ENCODE results near the gene CAMK1G. TPM values are rescaled to one million over a fixed set of nuclear protein-coding genes. Genes with fewer than 3 reads are reported as not detected.

Gene CAMK1G
- total and polyA plus RNA-seq, 9 of the 15 experiments (the other 6 are each of a cell fraction or from before 2014, with no cell fraction given), result not detected

DNA sequence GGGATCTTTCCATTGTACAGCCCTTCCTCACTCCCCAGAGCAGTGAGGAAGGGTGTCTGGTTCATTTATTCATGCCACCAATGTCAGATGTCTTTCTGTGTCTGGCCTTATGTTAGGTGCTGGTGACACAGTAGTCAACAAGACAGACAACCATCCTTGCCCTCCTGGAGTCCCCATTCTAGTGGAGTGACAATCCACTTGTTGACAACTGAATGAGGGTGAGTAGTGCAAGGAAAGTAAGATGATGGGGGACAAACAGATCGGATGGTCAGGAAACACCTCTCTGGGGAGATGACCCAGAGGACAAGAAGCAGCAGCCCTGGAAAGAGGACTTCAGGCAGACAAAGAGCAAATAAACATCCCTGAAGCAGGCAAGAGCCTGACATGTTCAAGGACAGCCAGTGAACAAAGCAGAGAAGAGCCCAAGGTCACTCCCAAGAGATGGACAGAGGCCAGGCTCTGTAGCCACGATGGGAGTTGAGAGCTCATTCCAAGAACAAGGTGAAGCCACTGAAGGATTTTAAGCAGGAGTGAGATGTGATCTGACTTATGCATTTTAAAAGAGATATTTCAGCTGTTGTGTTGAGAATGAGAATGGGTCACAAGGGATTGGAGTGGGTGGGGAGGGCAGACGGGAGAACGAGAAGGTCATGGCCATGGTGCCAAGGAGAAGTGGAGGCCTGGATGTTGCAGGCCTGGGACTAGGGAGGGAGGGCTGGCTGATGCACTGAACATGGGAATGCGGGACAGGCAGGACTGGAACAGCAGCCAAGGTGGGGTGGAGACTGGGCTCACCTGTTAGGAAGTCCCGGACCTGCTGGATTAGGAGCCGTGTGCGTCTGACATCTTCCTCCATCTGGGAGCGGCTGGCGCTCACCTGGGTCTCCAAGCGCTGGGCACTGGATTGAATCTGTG, 38.5 kb downstream of the CAMK1G start:
- no peak overlapping the region for H3K9ac ChIP-seq (ENCODE audit: insufficient read depth in 1 of 2, low read depth in 2 of 2, low read length in 2 of 2)
- no peaks in the 10 kb centered on the region for H3K9me1 ChIP-seq (ENCODE audit: control insufficient read depth, insufficient read depth, low read length)
- peaks cover 0 to 11% of the 10 kb centered on the region in 2 experiments; a peak in 1 of 5 replicates for H3K4me1 ChIP-seq (replicated peaks in 1 of 2; ENCODE audit: control insufficient read depth in 2 of 2, insufficient read depth in 2 of 2, low read length in 2 of 2)
- intact Hi-C loops (cut with micrococcal nuclease), result no loop called here
- no peak overlapping the region for H3K4me2 ChIP-seq (ENCODE audit: insufficient read depth, low read length)
- H3K4me3 ChIP-seq, result no peak overlapping the region
- TF ChIP-seq YBX1 (IDR thresholded peaks at IDR 0.05), result no peak
- TF ChIP-seq SMAD1 (IDR thresholded peaks at IDR 0.05; ENCODE audit: low read depth, low read length, partially characterized antibody), result no peak
- no peak for TF ChIP-seq RBFOX2 (IDR thresholded peaks at IDR 0.05; ENCODE audit: low read depth, low read length)
- TF ChIP-seq ZNF12 (CRISPR knock-in tag; IDR thresholded peaks at IDR 0.05), result no peak
- no peak for TF ChIP-seq PHB (CRISPR knock-in tag; IDR thresholded peaks at IDR 0.05)
- TF ChIP-seq ZNF23 (CRISPR knock-in tag; IDR thresholded peaks at IDR 0.05), result no peak
- TF ChIP-seq, protein P1, sequence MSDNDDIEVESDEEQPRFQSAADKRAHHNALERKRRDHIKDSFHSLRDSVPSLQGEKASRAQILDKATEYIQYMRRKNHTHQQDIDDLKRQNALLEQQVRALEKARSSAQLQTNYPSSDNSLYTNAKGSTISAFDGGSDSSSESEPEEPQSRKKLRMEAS (CRISPR knock-in tag; IDR thresholded peaks at IDR 0.05), result no peak
- TF ChIP-seq EP300 (IDR thresholded peaks at IDR 0.05; ENCODE audit: low read length), result no peak
- no peak for TF ChIP-seq NR1H2 (CRISPR knock-in tag; IDR thresholded peaks at IDR 0.05)
- no peak for TF ChIP-seq ESRRA (IDR thresholded peaks at IDR 0.05; ENCODE audit: borderline replicate concordance, low read depth)
- TF ChIP-seq SMAD3 (CRISPR knock-in tag; conservative IDR thresholded peaks at IDR 0.05), result no peak
- TF ChIP-seq RUNX1 (IDR thresholded peaks at IDR 0.05; ENCODE audit: low read depth), result no peak
- H3K27ac ChIP-seq (ENCODE audit: extremely low read depth, low read depth, low read length), result no peak overlapping the region
- H3K79me2 ChIP-seq (ENCODE audit: control insufficient read depth, insufficient read depth, low read length), result no peaks in the 10 kb centered on the region
- H4K20me1 ChIP-seq (replicated peaks; ENCODE audit: control insufficient read depth, insufficient read depth, low read length), result peaks cover 6% of the 10 kb centered on the region; the same call in 1 of the 2 replicates
- ATAC-seq, result no peak
- no TSS peak for BruUV-seq (replicated peaks)
- no peak for FAIRE-seq
- peaks cover 42 to 93% of the 10 kb centered on the region in 2 experiments for H3K27me3 ChIP-seq (ENCODE audit: control insufficient read depth in 2 of 2, insufficient read depth in 2 of 2, low read length in 2 of 2)
- DNase-seq (ENCODE audit: extremely low read depth in 1 of 4, low spot score in 3 of 4), result no peak
- ChIA-PET POLR2A (interaction anchor here (0.6 kb wide), 1 partner anchor 1553 kb away, joined by 3 read pairs; no protein-coding TSS in a partner anchor), CTCF (ENCODE audit: low intra/inter-chr PET ratio) (no interaction called here)
- H3K36me3 ChIP-seq (ENCODE audit: control insufficient read depth, insufficient read depth, low read length), result no peaks in the 10 kb centered on the region
- H3K9me3 ChIP-seq (replicated peaks; ENCODE audit: control insufficient read depth, insufficient read depth, low read depth, low read length), result no peaks in the 10 kb centered on the region
- WGBS (ENCODE audit: insufficient coverage, low coverage, missing lambda C conversion rate), result 0% methylated on average over 11 of the region's 11 CpGs
- in situ Hi-C loops (cut with MboI), result no loop called here
- no peak overlapping the region for H2AFZ ChIP-seq (ENCODE audit: low read depth, low read length)
